HEK293 (cell line): ENCODE results near the gene ERCC3.
A peak's percentile ranks its signal among the peaks of the same experiment; 100 is the strongest.

ENCODE experiments used
- CTCF ChIA-PET: fragments of 350-600 bp; formaldehyde crosslinking; extraction: SDS; loops from one replicate; lab custom pipeline; 2021; ENCODE audit warnings: antibody characterized with exemption; lab: Yijun Ruan, JAX
- POLR2A ChIA-PET: fragments of 300-600 bp; formaldehyde crosslinking; extraction: SDS; loops from one replicate; lab custom pipeline; 2020; ENCODE audit warnings: antibody characterized with exemption, inconsistent platforms; lab: Yijun Ruan, JAX
- H3K27ac ChIP-seq: fragments of 200-500 bp; sonication (Bioruptor generic); 2 replicates; pipeline ENCODE4 v1.5.1; 2014; ENCODE audit warnings: low read depth, low read length, control low read depth, inconsistent platforms; ENCODE audit errors: extremely low read depth
- H3K36me3 ChIP-seq, 2 experiments: fragments of 200-500 bp in 1 of 2; sonication (Bioruptor generic) in 1 of 2; 1 replicate in 1 of 2; 2 replicates in 1 of 2; pipeline ENCODE4 v1.5.1; 2014 to 2017; ENCODE audit warnings: inconsistent platforms in 2 of 2, low read length in 2 of 2; ENCODE audit not compliant: control insufficient read depth in 2 of 2, insufficient read depth in 1 of 2
- H3K4me1 ChIP-seq: fragments of 200-500 bp; sonication (Bioruptor generic); 2 replicates; pipeline ENCODE4 v1.5.1; 2014; ENCODE audit warnings: mild to moderate bottlenecking, low read length, inconsistent platforms; ENCODE audit not compliant: control insufficient read depth, insufficient read depth
- H3K4me3 ChIP-seq: 2 replicates; pipeline ENCODE4 v1.5.1; 2011; ENCODE audit warnings: low read depth, mild to moderate bottlenecking, control low read depth, low read length, moderate library complexity
- H3K9me3 ChIP-seq: fragments of 200-500 bp; sonication (Bioruptor generic); 2 replicates; pipeline ENCODE4 v1.5.1; 2014; ENCODE audit warnings: low read depth, low read length, inconsistent platforms; ENCODE audit not compliant: control insufficient read depth, insufficient read depth
- GLIS1 ChIP-seq: fragments of 450-650 bp; formaldehyde crosslinking; IDR thresholded peaks from 2 replicates; pipeline ENCODE4 v1.5.1; 2016; ENCODE audit warnings: missing biosample characterization, missing genetic modification characterization
- KLF10 ChIP-seq: fragments of 450-650 bp; IDR thresholded peaks from 2 replicates; pipeline ENCODE4 v1.5.1; 2018; ENCODE audit warnings: missing biosample characterization, mild to moderate bottlenecking, missing genetic modification characterization
- KLF17 ChIP-seq: fragments of 450-650 bp; formaldehyde crosslinking; IDR thresholded peaks from 2 replicates; pipeline ENCODE4 v1.5.1; 2016; ENCODE audit warnings: missing biosample characterization, missing genetic modification characterization
- SP7 ChIP-seq: fragments of 450-650 bp; formaldehyde crosslinking; IDR thresholded peaks from 2 replicates; pipeline ENCODE4 v1.5.1; 2016; ENCODE audit warnings: missing biosample characterization, missing genetic modification characterization
- YY1 ChIP-seq: fragments of 450-650 bp; formaldehyde crosslinking; IDR thresholded peaks from 2 replicates; pipeline ENCODE4 v1.5.1; 2018; ENCODE audit warnings: missing biosample characterization, missing genetic modification characterization
- ZBTB10 ChIP-seq: fragments of 450-650 bp; formaldehyde crosslinking; IDR thresholded peaks from 2 replicates; pipeline ENCODE4 v1.5.1; 2016; ENCODE audit warnings: missing biosample characterization, missing genetic modification characterization
- ZBTB17 ChIP-seq: fragments of 450-650 bp; formaldehyde crosslinking; IDR thresholded peaks from 2 replicates; pipeline ENCODE4 v1.5.1; 2016; ENCODE audit warnings: missing biosample characterization, missing genetic modification characterization
- ZBTB7A ChIP-seq: fragments of 450-650 bp; formaldehyde crosslinking; IDR thresholded peaks from 2 replicates; pipeline ENCODE4 v1.5.1; 2016; ENCODE audit warnings: low read depth, missing biosample characterization, missing genetic modification characterization
- ZEB2 ChIP-seq: fragments of 450-650 bp; formaldehyde crosslinking; IDR thresholded peaks from 2 replicates; pipeline ENCODE4 v1.5.1; 2016; ENCODE audit warnings: missing biosample characterization, missing genetic modification characterization
- ZNF335 ChIP-seq: fragments of 450-650 bp; formaldehyde crosslinking; conservative IDR thresholded peaks from 2 replicates; pipeline ENCODE4 v1.5.1; 2016; ENCODE audit warnings: missing biosample characterization, missing genetic modification characterization
- ZNF341 ChIP-seq: fragments of 450-650 bp; formaldehyde crosslinking; IDR thresholded peaks from 2 replicates; pipeline ENCODE4; 2016; ENCODE audit warnings: low read depth, missing biosample characterization, missing genetic modification characterization
- ZNF366 ChIP-seq: fragments of 450-650 bp; formaldehyde crosslinking; conservative IDR thresholded peaks from 2 replicates; pipeline ENCODE4 v1.5.1; 2016; ENCODE audit warnings: missing biosample characterization, missing genetic modification characterization
- ZNF629 ChIP-seq: fragments of 450-650 bp; formaldehyde crosslinking; IDR thresholded peaks from 2 replicates; pipeline ENCODE4 v1.5.1; 2017; ENCODE audit warnings: missing biosample characterization, missing genetic modification characterization
- TF ChIP-seq, protein P1 (sequence below): fragments of 450-650 bp; formaldehyde crosslinking; conservative IDR thresholded peaks from 2 replicates; pipeline ENCODE4 v1.5.1; 2016; ENCODE audit warnings: low read depth, missing biosample characterization, missing genetic modification characterization
- TF ChIP-seq, protein P2 (sequence below): fragments of 450-650 bp; formaldehyde crosslinking; IDR thresholded peaks from 2 replicates; pipeline ENCODE4 v1.5.1; 2016; ENCODE audit warnings: missing biosample characterization, missing genetic modification characterization
- TF ChIP-seq, protein P3 (sequence below): fragments of 450-650 bp; formaldehyde crosslinking; IDR thresholded peaks from 2 replicates; pipeline ENCODE4 v1.5.1; 2016; ENCODE audit warnings: missing biosample characterization, missing genetic modification characterization
- TF ChIP-seq, protein P4 (sequence below): fragments of 450-650 bp; formaldehyde crosslinking; IDR thresholded peaks from 2 replicates; pipeline ENCODE4 v1.5.1; 2016; ENCODE audit warnings: missing biosample characterization, missing genetic modification characterization

Gene ERCC3

DNA sequence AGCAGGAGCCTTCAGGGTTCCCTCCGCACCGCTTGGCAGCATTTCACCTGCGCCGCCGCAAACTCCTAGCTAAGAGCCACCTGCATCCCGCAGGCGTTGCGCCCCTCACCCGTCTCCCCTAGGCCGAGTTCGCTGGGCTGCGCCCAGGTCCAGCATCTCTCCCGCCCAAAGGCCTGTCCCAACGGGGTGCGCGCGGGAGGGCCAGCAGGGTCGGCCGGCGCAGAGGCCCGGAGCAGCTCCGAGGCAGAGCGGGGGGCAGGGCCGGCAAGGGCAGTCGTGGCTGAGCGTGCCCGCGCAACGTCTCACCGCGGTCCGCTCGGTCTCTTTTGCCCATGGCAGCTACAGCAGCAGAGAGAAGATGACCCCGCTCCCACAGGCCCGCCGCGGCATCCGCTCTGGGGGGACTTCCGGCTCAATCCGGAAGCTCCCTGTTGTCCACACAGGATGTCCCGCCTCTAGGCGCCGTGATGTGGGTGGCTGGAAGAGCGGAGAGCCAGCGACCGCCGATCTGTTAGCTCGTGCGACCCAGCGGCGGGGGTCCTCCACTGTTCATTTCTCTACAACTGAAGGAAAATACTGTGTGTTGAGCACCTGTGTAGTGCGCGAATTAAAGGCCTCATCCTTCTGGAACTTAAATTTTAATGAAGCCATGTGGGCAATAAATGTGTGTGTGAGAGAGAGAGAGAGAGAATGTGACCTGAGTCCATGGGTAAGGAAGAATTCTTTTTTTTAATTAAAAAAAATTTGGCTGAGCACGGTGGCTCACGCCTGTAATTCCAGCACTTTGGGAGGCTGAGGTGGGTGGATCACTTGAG is at the start of gene ERCC3:
Gene ERCC3, minus strand, starts transcription at position 397 of the 815 bp plus-strand sequence. Its CDS starts 63 bp downstream, at position 334.
- Histone ChIP-seq H3K36me3 (peaks cover 22 to 44% of the 10 kb centered on the region in 2 experiments), H3K4me3 (peak within 1 kb of the TSS; percentile 95), H3K27ac (peak within 1 kb of the TSS; percentile 66), H3K4me1 (no peaks in the 10 kb centered on the region), H3K9me3 (no peaks in the 10 kb centered on the region)
- ChIA-PET CTCF (interaction anchor here (0.5 to 1.5 kb wide), 6 partner anchors 8 to 246 kb away, joined by 3 to 10 read pairs (median 4); partner anchors contain the start of gene CYP27C1), POLR2A (interaction anchor here (0.6 to 2.1 kb wide), 23 partner anchors 11 to 233 kb away, joined by 3 to 9 read pairs (median 3); partner anchors contain the start of genes IWS1 and MAP3K2)
- TF ChIP-seq KLF17 (tag by site-specific recombination) (0 out of 2 replicates have a peak, but pooled peaks have one; percentile 41), ZNF366 (tag by site-specific recombination) (peak; percentile 33; the same call in 1 of the 2 replicates), YY1 (tag by site-specific recombination) (0 out of 2 replicates have a peak, but pooled peaks have one; percentile 30), ZNF629 (tag by site-specific recombination) (0 out of 2 replicates have a peak, but pooled peaks have one; percentile 32), ZNF335 (tag by site-specific recombination) (peak; percentile 84), KLF10 (no peak), ZBTB7A (tag by site-specific recombination) (peak; percentile 56; the same call in 1 of the 2 replicates), GLIS1 (tag by site-specific recombination) (peak; percentile 53), ZBTB10 (tag by site-specific recombination) (peak; percentile 36; the same call in 1 of the 2 replicates), ZEB2 (no peak), ZBTB17 (peak; percentile 90), ZNF341 (tag by site-specific recombination) (peak; percentile 98), SP7 (0 out of 2 replicates have a peak, but pooled peaks have one; percentile 14)
- TF ChIP-seq, protein P1, sequence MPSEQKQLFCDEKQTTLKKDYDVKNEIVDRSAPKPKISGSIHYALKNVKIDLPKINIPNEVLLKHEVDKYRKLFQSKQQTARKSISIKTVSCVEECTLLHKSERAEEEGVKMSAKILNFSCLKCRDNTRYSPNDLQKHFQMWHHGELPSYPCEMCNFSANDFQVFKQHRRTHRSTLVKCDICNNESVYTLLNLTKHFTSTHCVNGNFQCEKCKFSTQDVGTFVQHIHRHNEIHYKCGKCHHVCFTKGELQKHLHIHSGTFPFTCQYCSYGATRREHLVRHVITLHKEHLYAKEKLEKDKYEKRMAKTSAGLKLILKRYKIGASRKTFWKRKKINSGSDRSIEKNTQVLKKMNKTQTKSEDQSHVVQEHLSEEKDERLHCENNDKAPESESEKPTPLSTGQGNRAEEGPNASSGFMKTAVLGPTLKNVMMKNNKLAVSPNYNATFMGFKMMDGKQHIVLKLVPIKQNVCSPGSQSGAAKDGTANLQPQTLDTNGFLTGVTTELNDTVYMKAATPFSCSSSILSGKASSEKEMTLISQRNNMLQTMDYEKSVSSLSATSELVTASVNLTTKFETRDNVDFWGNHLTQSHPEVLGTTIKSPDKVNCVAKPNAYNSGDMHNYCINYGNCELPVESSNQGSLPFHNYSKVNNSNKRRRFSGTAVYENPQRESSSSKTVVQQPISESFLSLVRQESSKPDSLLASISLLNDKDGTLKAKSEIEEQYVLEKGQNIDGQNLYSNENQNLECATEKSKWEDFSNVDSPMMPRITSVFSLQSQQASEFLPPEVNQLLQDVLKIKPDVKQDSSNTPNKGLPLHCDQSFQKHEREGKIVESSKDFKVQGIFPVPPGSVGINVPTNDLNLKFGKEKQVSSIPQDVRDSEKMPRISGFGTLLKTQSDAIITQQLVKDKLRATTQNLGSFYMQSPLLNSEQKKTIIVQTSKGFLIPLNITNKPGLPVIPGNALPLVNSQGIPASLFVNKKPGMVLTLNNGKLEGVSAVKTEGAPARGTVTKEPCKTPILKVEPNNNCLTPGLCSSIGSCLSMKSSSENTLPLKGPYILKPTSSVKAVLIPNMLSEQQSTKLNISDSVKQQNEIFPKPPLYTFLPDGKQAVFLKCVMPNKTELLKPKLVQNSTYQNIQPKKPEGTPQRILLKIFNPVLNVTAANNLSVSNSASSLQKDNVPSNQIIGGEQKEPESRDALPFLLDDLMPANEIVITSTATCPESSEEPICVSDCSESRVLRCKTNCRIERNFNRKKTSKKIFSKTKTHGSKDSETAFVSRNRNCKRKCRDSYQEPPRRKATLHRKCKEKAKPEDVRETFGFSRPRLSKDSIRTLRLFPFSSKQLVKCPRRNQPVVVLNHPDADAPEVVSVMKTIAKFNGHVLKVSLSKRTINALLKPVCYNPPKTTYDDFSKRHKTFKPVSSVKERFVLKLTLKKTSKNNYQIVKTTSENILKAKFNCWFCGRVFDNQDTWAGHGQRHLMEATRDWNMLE (tag by site-specific recombination): peak; percentile 84
- TF ChIP-seq, protein P2, sequence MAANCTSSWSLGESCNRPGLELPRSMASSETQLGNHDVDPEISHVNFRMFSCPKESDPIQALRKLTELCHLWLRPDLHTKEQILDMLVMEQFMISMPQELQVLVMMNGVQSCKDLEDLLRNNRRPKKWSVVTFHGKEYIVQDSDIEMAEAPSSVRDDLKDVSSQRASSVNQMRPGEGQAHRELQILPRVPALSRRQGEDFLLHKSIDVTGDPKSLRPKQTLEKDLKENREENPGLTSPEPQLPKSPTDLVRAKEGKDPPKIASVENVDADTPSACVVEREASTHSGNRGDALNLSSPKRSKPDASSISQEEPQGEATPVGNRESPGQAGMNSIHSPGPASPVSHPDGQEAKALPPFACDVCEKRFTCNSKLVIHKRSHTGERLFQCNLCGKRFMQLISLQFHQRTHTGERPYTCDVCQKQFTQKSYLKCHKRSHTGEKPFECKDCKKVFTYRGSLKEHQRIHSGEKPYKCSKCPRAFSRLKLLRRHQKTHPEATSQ (tag by site-specific recombination): peak; percentile 74; the same call in 1 of the 2 replicates
- TF ChIP-seq, protein P3, sequence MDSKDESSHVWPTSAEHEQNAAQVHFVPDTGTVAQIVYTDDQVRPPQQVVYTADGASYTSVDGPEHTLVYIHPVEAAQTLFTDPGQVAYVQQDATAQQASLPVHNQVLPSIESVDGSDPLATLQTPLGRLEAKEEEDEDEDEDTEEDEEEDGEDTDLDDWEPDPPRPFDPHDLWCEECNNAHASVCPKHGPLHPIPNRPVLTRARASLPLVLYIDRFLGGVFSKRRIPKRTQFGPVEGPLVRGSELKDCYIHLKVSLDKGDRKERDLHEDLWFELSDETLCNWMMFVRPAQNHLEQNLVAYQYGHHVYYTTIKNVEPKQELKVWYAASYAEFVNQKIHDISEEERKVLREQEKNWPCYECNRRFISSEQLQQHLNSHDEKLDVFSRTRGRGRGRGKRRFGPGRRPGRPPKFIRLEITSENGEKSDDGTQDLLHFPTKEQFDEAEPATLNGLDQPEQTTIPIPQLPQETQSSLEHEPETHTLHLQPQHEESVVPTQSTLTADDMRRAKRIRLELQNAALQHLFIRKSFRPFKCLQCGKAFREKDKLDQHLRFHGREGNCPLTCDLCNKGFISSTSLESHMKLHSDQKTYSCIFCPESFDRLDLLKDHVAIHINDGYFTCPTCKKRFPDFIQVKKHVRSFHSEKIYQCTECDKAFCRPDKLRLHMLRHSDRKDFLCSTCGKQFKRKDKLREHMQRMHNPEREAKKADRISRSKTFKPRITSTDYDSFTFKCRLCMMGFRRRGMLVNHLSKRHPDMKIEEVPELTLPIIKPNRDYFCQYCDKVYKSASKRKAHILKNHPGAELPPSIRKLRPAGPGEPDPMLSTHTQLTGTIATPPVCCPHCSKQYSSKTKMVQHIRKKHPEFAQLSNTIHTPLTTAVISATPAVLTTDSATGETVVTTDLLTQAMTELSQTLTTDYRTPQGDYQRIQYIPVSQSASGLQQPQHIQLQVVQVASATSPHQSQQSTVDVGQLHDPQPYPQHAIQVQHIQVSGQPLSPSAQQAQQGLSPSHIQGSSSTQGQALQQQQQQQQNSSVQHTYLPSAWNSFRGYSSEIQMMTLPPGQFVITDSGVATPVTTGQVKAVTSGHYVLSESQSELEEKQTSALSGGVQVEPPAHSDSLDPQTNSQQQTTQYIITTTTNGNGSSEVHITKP: peak; percentile 94
- TF ChIP-seq, protein P4, sequence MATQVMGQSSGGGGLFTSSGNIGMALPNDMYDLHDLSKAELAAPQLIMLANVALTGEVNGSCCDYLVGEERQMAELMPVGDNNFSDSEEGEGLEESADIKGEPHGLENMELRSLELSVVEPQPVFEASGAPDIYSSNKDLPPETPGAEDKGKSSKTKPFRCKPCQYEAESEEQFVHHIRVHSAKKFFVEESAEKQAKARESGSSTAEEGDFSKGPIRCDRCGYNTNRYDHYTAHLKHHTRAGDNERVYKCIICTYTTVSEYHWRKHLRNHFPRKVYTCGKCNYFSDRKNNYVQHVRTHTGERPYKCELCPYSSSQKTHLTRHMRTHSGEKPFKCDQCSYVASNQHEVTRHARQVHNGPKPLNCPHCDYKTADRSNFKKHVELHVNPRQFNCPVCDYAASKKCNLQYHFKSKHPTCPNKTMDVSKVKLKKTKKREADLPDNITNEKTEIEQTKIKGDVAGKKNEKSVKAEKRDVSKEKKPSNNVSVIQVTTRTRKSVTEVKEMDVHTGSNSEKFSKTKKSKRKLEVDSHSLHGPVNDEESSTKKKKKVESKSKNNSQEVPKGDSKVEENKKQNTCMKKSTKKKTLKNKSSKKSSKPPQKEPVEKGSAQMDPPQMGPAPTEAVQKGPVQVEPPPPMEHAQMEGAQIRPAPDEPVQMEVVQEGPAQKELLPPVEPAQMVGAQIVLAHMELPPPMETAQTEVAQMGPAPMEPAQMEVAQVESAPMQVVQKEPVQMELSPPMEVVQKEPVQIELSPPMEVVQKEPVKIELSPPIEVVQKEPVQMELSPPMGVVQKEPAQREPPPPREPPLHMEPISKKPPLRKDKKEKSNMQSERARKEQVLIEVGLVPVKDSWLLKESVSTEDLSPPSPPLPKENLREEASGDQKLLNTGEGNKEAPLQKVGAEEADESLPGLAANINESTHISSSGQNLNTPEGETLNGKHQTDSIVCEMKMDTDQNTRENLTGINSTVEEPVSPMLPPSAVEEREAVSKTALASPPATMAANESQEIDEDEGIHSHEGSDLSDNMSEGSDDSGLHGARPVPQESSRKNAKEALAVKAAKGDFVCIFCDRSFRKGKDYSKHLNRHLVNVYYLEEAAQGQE: no peak
